Naive thymus-derived CD8-positive, alpha-beta T cell (primary cell): ENCODE data around the gene NDST4. TPM values are rescaled to one million over a fixed set of nuclear protein-coding genes. Genes with fewer than 3 reads are reported as not detected.

Source experiments
- ATAC-seq, 2 donors: fragments of 150-1000 bp; cut with Tn5 transposase in 1 of 2; sonication (Bioruptor Pico), chemical (Tn5 transposase) in 1 of 2; 1 replicate in 1 of 2; 2 replicates in 1 of 2; pipeline ENCODE4 v1.10.0; 2021; ENCODE audit warnings: mild to moderate bottlenecking in 2 of 2, moderate library complexity in 2 of 2
- POLR2A ChIA-PET: fragments of 350-600 bp; sonication (Branson Sonifier 250); formaldehyde crosslinking; loops from one replicate; lab custom pipeline; 2021; ENCODE audit warnings: antibody characterized with exemption; lab: Charles Lee
- DNase-seq, 10 donors: peaks; one replicate each; pipeline versions ENCODE4 v3.0.0 to v3.0.0-alpha.2; 2020 to 2022
- H3K27ac Mint-ChIP-seq, 10 donors: one replicate each; pipeline ENCODE4 v1.8.0; 2020 to 2022; ENCODE audit warnings: mild to moderate bottlenecking in 10 of 10, mixed read lengths in 10 of 10, moderate library complexity in 4 of 10, inconsistent platforms in 1 of 10
- H3K27me3 Mint-ChIP-seq, 5 donors: one replicate each; pipeline ENCODE4 v1.8.0; 2021 to 2022; ENCODE audit warnings: mixed read lengths in 5 of 5
- H3K36me3 Mint-ChIP-seq, 3 donors: one replicate each; pipeline ENCODE4 v1.8.0; 2020 to 2022; ENCODE audit warnings: mixed read lengths in 3 of 3, mild to moderate bottlenecking in 2 of 3, inconsistent platforms in 1 of 3
- H3K4me1 Mint-ChIP-seq, 4 donors: one replicate each; pipeline ENCODE4 v1.8.0; 2021 to 2022; ENCODE audit warnings: mixed read lengths in 4 of 4
- H3K4me3 Mint-ChIP-seq, 10 donors: one replicate each; pipeline ENCODE4 v1.8.0; 2020 to 2022; ENCODE audit warnings: mild to moderate bottlenecking in 10 of 10, mixed read lengths in 10 of 10, moderate library complexity in 6 of 10, inconsistent platforms in 1 of 10
- H3K9me3 Mint-ChIP-seq, 9 donors: one replicate each; pipeline ENCODE4 v1.8.0; 2020 to 2022; ENCODE audit warnings: mixed read lengths in 9 of 9, mild to moderate bottlenecking in 3 of 9, inconsistent platforms in 1 of 9, moderate library complexity in 1 of 9
- polyA plus RNA-seq, 3 donors: library from polyadenylated mRNA; unstranded; fragments of 300-500 nt; fragmentation: Illumina TruSeq; gene quantifications; one replicate each; pipeline ENCODE4 v1.2.3, GENCODE V29; 2021
- total RNA-seq, 8 experiments: library from RNA in 2 of 8; stranded (reverse) in 2 of 8; gene quantifications; one replicate each; pipeline ENCODE4 v1.2.3 and lab custom pipeline; 2021 to 2026

NDST4 gene
- total and polyA plus RNA-seq, 5 experiments from 2014 or later = not detected

- DNase-seq = no peak
- no peak for ATAC-seq
- H3K27me3 Mint-ChIP-seq = no peaks in the 10 kb centered on the region
- peaks cover 0 to 3% (median 0%) of the 10 kb centered on the region in 9 donors for H3K9me3 Mint-ChIP-seq
- H3K36me3 Mint-ChIP-seq = no peaks in the 10 kb centered on the region
- H3K4me1 Mint-ChIP-seq = no peaks in the 10 kb centered on the region
- H3K4me3 Mint-ChIP-seq = no peak overlapping the region
- POLR2A ChIA-PET = no interaction called here
- H3K27ac Mint-ChIP-seq = no peak overlapping the region
Measured at GRCh38 chr4:114874321-114874720, 239.1 kb downstream of the NDST4 start.

- H3K27ac Mint-ChIP-seq = no peak overlapping the region
- no peak overlapping the region for H3K4me3 Mint-ChIP-seq
- no peaks in the 10 kb centered on the region for H3K4me1 Mint-ChIP-seq
- no peaks in the 10 kb centered on the region for H3K9me3 Mint-ChIP-seq
- ATAC-seq (no peak), DNase-seq (no peak)
- H3K27me3 Mint-ChIP-seq = no peaks in the 10 kb centered on the region
- POLR2A ChIA-PET = no interaction called here
- no peaks in the 10 kb centered on the region for H3K36me3 Mint-ChIP-seq
Measured at GRCh38 chr4:114870987-114871386, 242.4 kb downstream of the NDST4 start.

- H3K4me1 Mint-ChIP-seq = no peaks in the 10 kb centered on the region
- no peaks in the 10 kb centered on the region for H3K9me3 Mint-ChIP-seq
- no peaks in the 10 kb centered on the region for H3K27me3 Mint-ChIP-seq
- POLR2A ChIA-PET = no interaction called here
- no peak overlapping the region for H3K4me3 Mint-ChIP-seq
- no peak for DNase-seq
- no peak overlapping the region for H3K27ac Mint-ChIP-seq
- no peaks in the 10 kb centered on the region for H3K36me3 Mint-ChIP-seq
- no peak for ATAC-seq
Measured at GRCh38 chr4:114866901-114867670, 246.3 kb downstream of the NDST4 start.

GRCh38 chr4:114864060-114864459 is 249.4 kb downstream of the NDST4 start:
- no peak for DNase-seq
- H3K27ac Mint-ChIP-seq = no peak overlapping the region
- no peak overlapping the region for H3K4me3 Mint-ChIP-seq
- H3K36me3 Mint-ChIP-seq = no peaks in the 10 kb centered on the region
- no peak for ATAC-seq
- no peaks in the 10 kb centered on the region for H3K4me1 Mint-ChIP-seq
- POLR2A ChIA-PET = no interaction called here
- no peaks in the 10 kb centered on the region for H3K9me3 Mint-ChIP-seq
- no peaks in the 10 kb centered on the region for H3K27me3 Mint-ChIP-seq

- no peaks in the 10 kb centered on the region for H3K36me3 Mint-ChIP-seq
Measured at GRCh38 chr4:114860786-114861185, 252.6 kb downstream of the NDST4 start.

GRCh38 chr4:114857831-114858230 is 255.6 kb downstream of the NDST4 start:
- H3K36me3 Mint-ChIP-seq = no peaks in the 10 kb centered on the region
- POLR2A ChIA-PET = no interaction called here
- H3K4me1 Mint-ChIP-seq = no peaks in the 10 kb centered on the region
- H3K4me3 Mint-ChIP-seq = no peak overlapping the region
- H3K9me3 Mint-ChIP-seq = peaks cover 0 to 8% (median 2%) of the 10 kb centered on the region in 9 donors
- no peaks in the 10 kb centered on the region for H3K27me3 Mint-ChIP-seq
- ATAC-seq (no peak), DNase-seq (no peak)
- no peak overlapping the region for H3K27ac Mint-ChIP-seq

More at GRCh38 chr4:114860786-114861185, 252.6 kb downstream of the NDST4 start:
- POLR2A ChIA-PET = no interaction called here
- Mint-ChIP-seq H3K4me3 (no peak overlapping the region), H3K4me1 (no peaks in the 10 kb centered on the region), H3K9me3 (peaks cover 0 to 6% (median 0%) of the 10 kb centered on the region in 9 donors), H3K27ac (no peak overlapping the region), H3K27me3 (no peaks in the 10 kb centered on the region)
- no peak for ATAC-seq
- DNase-seq = no peak

GRCh38 chr4:114839986-114840385 is 273.4 kb downstream of the NDST4 start:
- Mint-ChIP-seq H3K27ac (no peak overlapping the region), H3K27me3 (no peaks in the 10 kb centered on the region), H3K4me1 (no peaks in the 10 kb centered on the region), H3K9me3 (peaks cover 0 to 6% (median 4%) of the 10 kb centered on the region in 9 donors), H3K36me3 (no peaks in the 10 kb centered on the region), H3K4me3 (no peak overlapping the region)
- DNase-seq = no peak
- no peak for ATAC-seq
- POLR2A ChIA-PET = no interaction called here

GRCh38 chr4:114830628-114831027 is 282.8 kb downstream of the NDST4 start:
- DNase-seq (no peak), ATAC-seq (no peak)
- H3K36me3 Mint-ChIP-seq = no peaks in the 10 kb centered on the region
- no peak overlapping the region for H3K4me3 Mint-ChIP-seq
- H3K4me1 Mint-ChIP-seq = no peaks in the 10 kb centered on the region
- POLR2A ChIA-PET = no interaction called here
- H3K27me3 Mint-ChIP-seq = no peaks in the 10 kb centered on the region
- H3K27ac Mint-ChIP-seq = no peak overlapping the region
- no peaks in the 10 kb centered on the region for H3K9me3 Mint-ChIP-seq

GRCh38 chr4:114827651-114828050 is 285.8 kb downstream of the NDST4 start:
- no peak overlapping the region for H3K4me3 Mint-ChIP-seq
- H3K9me3 Mint-ChIP-seq = no peaks in the 10 kb centered on the region
- no peak for ATAC-seq
- no peaks in the 10 kb centered on the region for H3K4me1 Mint-ChIP-seq
- POLR2A ChIA-PET = no interaction called here
- no peaks in the 10 kb centered on the region for H3K27me3 Mint-ChIP-seq
- DNase-seq = no peak
- no peaks in the 10 kb centered on the region for H3K36me3 Mint-ChIP-seq
- H3K27ac Mint-ChIP-seq = no peak overlapping the region

GRCh38 chr4:114815760-114816159 is 297.7 kb downstream of the NDST4 start:
- POLR2A ChIA-PET = no interaction called here
- Mint-ChIP-seq H3K4me1 (no peaks in the 10 kb centered on the region), H3K27me3 (peaks cover 0 to 3% (median 0%) of the 10 kb centered on the region in 5 donors), H3K36me3 (no peaks in the 10 kb centered on the region), H3K27ac (no peak overlapping the region), H3K4me3 (no peak overlapping the region), H3K9me3 (no peaks in the 10 kb centered on the region)
- DNase-seq (no peak), ATAC-seq (no peak)

- Mint-ChIP-seq H3K4me3 (no peak overlapping the region), H3K4me1 (no peaks in the 10 kb centered on the region), H3K27me3 (peaks cover 0 to 3% (median 0%) of the 10 kb centered on the region in 5 donors), H3K9me3 (no peaks in the 10 kb centered on the region), H3K27ac (no peak overlapping the region), H3K36me3 (no peaks in the 10 kb centered on the region)
- POLR2A ChIA-PET = no interaction called here
- ATAC-seq = no peak
- DNase-seq = no peak
Measured at GRCh38 chr4:114813961-114814360, 299.5 kb downstream of the NDST4 start.

GRCh38 chr4:114811564-114812301 is 301.7 kb downstream of the NDST4 start:
- H3K27me3 Mint-ChIP-seq = peaks cover 2 to 16% (median 3%) of the 10 kb centered on the region in 5 donors
- no peak for ATAC-seq
- H3K36me3 Mint-ChIP-seq = no peaks in the 10 kb centered on the region
- H3K4me1 Mint-ChIP-seq = peaks cover 0 to 3% (median 0%) of the 10 kb centered on the region in 4 donors
- H3K4me3 Mint-ChIP-seq = no peak overlapping the region
- POLR2A ChIA-PET = no interaction called here
- H3K27ac Mint-ChIP-seq = no peak overlapping the region
- H3K9me3 Mint-ChIP-seq = no peaks in the 10 kb centered on the region
- no peak for DNase-seq

- no peak overlapping the region for H3K27ac Mint-ChIP-seq
- POLR2A ChIA-PET = no interaction called here
- peaks cover 0 to 3% (median 0%) of the 10 kb centered on the region in 4 donors for H3K4me1 Mint-ChIP-seq
- peak; percentile 53 to 63 for ATAC-seq
- no peaks in the 10 kb centered on the region for H3K36me3 Mint-ChIP-seq
- H3K9me3 Mint-ChIP-seq = no peaks in the 10 kb centered on the region
- no peak overlapping the region for H3K4me3 Mint-ChIP-seq
- H3K27me3 Mint-ChIP-seq = peaks cover 2 to 20% (median 5%) of the 10 kb centered on the region in 5 donors
- peak in 6 of 10 donors; percentile 1 to 64 (median 20) for DNase-seq
Measured at GRCh38 chr4:114807759-114808404, 305.5 kb downstream of the NDST4 start.
